Stimulated activated CD4-positive, alpha-beta T cell treated with anti-CD3 and anti-CD28 coated beads, Interleukin-12 subunit alpha, Interleukin-12 subunit beta, amount 100 ng/mL, for 4 hours (primary cell): ENCODE measurements around the gene DACH1.
"Not testable (repeated sequence)": the region's sequence is repeated elsewhere in the genome, so short reads cannot be mapped to it uniquely, and the experiment has no call there.

Source experiments
- DNase-seq: peaks from one replicate; pipeline ENCODE4 v3.0.0-alpha.2; 2020

The DACH1 gene

GRCh38 chr13:71827241-71827640 lies 39.8 kb downstream of the DACH1 start:
- no peak for DNase-seq

DNA sequence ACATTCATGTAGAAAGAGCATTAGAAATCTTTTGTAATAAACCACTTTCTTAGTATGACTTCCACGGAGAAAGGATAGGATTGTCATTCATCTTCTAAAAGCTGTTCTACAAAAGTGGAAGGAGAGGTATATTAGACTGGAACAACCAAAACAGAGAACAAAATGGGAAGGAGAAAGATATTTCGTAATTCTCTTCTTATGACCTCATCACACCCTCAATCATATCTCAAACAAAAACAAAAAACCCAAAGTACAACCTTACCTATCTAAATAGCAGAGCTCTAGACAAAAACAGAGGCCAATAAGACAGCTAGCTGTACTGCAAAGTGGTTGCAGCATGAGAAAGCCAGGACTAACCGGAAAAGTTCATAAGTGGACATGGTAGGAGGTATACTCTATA lies 46.3 kb downstream of the DACH1 start:
- DNase-seq = no peak

DNA sequence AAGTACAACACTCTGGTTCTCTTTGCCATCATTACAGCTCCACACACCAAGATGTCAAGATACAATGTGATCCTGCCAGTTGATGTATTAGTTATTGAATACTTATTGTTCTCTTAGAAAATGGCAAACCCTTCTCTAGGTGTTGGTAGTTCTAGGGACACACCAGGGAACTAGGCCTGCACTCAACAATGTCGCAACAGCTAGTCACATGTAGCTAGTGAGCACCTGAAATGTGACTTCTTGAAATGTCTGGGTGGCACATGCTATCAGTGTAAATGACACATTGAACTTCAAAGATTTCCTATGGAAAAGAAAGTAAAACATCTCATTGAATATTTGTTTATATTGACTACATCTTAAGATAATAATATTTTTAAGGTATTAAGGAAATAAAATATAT lies 49.7 kb downstream of the DACH1 start:
- no peak for DNase-seq

DNA sequence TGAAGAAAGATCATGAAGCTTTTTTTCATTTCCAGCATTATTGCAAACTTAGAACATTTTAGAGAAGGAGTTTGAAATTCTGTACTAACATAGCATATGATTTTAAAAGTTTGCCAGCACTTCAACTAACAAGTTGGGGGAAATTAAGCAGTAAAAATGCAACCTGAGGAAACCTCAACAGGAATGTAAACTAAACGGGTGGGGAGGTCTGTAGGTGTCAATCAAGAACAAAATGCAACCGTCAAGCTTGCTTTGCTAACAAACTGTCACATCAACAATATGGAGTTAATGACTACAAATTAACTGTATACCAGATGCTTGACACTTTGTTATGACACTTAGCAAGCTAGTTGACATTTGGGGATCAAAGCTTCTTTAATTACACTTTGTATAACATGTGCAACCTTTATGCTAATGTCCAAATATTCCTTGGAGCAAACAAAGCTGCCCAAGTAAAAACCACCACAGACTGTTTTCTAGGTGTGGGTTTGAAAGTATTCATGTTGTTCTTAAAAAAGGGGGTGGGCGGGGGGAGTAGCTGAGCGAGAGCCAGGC lies 52.1 kb downstream of the DACH1 start:
- DNase-seq = no peak

DNA sequence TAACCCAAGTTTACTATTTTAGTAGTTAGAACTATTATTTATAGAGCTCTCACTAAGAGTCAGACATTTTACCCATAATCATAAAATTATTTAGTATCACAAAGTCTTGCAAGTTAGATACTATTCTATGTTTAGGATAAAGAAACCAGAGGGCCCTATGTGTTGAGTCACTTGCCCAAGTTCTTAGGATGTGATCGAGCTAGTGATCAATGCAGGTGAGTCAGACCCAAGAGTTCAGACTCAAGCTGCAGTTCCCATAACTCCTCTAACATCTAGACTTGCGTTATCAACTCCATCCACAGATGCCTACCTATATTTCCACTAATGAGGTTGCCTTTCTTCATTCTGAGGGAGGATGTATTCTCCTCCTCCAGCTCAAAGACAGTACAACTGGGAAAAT lies 53.8 kb downstream of the DACH1 start:
- DNase-seq = no peak

DNA sequence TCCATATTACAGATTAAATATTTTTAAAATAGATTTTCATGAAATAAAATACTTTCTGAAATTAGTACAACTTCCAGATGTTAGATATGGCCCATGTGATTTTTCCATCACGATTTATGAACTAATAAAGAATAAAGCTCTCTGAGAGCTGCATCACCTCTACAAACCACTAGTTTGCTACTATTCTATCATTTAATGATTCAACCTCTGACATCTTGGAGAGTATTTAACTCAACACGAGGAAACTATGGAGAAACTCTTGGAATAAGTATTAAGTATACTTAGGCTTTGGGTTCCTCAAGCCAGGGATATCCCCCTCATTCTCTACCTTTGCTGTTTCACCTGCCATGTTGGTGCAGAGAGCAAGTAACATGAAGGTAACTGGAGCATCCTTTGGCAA lies 55.7 kb downstream of the DACH1 start:
- no peak for DNase-seq

DNA sequence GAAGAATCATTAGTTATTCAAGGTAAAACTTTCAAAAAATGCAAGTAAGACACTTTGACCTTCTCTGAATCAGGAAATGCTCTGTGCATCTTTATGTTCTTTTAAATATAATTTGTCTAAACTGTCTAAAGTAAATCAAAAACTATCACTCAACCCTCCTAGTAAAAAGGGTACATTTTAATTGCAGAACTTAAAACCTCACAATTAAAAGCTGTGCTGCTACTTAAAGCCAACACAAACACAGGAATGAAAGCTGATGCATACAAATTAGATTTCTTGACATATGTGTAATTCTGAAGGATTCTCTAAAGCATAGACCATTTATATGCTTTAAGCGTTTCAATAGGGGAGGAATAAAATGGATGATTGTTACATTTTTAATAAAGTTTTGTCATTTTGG lies 58.3 kb downstream of the DACH1 start:
- no peak for DNase-seq

DNA sequence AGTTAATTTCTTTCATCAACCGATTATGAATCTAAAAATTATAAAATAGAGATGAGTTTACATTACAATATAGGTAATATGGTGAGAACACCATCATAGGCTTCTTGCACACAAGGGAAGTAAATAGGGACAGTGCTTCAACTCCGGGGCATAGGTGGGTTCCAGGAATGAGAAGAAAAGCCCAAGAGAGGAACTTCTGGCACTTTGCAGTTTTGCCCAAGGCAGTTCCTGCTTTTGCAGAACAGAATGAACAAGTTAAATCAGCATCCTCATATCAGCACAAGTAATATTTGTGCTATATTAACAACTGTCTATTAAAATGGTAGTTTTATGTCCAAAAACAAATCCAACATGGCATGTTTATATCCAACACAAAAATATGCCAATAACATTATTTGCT lies 60.1 kb downstream of the DACH1 start:
- no peak for DNase-seq

DNA sequence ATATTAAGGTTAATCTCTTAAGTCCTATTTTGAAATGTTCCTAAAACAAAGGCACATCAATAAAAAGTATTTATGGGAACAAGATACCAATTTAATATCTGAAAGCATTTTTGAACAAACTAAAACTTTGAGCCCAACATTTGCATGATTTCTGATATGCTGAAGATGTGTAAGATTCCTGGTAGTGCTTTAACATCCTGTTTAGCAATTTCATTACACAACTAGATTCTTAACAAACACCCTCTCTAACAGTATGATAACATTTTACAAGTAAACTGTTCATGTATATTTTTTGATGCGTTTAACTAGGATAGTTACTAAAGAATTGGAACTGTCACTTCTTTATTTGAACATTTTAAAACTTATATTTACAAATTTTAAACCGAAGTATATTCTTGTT lies 63.9 kb downstream of the DACH1 start:
- DNase-seq = no peak

DNA sequence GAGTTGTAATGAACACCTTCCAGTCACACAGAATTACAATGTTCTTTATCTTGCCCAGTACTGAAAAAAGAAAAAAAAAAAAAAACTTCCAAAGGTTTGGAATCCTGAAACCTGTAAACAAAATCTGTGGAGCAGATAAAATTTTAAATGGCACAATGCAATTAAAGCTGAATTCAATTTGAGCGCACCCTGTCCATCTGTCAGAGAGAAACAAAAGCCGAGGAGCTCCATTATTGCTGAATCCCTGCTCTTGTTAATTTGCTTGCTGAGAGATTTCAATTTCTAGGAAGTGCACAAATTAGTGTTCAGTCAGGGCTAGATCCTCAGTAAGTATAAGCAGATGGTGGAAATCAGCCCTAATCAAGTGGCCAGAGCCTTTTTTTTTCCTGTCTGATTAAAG lies 65.2 kb downstream of the DACH1 start:
- DNase-seq = no peak

DNA sequence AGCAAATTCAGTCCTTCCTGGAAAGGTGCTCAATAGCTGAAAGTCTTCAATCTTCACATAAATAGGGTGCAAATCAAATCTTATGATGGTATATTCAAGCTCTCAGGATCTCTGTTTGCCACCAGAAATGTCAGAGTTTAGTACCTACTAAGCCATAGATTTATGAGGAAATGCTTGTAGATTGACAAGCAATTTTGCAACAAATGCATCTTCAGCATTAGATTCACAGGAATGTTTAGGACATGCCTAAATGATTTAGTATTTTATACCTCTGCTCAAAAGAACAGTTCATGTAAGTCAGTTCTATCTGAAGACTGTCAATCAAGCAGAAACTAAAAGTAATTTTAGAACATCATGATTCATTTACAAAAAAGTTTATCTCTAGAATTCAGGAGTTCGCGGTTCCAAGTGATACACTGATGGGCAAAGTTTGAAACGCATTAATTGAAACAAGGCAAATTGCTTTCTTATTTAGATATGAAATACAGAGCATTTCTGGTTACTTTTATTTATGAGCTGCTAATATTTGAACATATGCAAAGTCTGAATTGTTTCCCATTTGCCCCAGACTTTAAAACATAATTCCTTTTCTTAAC lies 65.7 kb downstream of the DACH1 start:
- DNase-seq = no peak

- no peak for DNase-seq
Observed at GRCh38 chr13:71799324-71799723, 67.7 kb downstream of the DACH1 start.

DNA sequence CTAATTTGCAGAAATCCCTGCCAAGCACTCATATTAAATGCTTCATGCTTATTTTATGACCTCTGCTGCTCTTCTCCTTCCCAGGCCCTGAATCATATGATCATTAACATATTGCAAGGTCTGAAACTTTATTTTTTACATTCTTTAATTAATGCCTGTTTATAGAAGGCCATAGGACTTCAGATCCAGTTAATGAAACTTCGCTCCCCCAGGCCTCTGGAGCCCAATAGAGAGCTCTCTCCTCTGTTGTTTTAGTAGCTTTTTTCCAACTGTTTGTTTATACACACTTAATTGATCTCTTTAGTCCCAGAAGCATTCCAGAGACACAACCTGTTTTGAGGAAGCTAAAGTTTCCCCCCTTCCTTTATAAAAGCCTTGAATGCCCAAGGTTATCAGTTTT lies 68.3 kb downstream of the DACH1 start:
- no peak for DNase-seq

DNA sequence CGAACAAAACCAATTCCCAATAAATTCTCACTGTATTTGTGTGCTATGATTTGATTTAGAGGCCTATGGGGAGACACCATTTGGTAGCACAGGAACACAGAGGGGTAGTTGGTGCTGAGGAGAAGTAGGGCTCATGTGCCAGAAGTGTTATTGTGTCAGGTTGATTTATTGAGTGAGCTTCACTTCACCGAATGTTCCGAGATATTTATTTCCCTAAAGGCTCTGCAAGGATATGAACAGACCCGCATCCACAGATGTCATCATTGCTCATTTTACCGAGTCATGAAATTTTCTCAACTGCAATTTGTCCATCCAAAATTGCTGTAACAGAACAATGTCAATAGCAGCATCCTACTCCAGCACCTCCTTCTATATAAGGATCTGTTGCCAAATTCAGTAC lies 69.5 kb downstream of the DACH1 start:
- no peak for DNase-seq

- no peak for DNase-seq
Observed at GRCh38 chr13:71789693-71790329, 77.2 kb downstream of the DACH1 start.

GRCh38 chr13:71789037-71789436 lies 78.0 kb downstream of the DACH1 start:
- no peak for DNase-seq

- no peak for DNase-seq
Observed at GRCh38 chr13:71787414-71787813, 79.6 kb downstream of the DACH1 start.

DNA sequence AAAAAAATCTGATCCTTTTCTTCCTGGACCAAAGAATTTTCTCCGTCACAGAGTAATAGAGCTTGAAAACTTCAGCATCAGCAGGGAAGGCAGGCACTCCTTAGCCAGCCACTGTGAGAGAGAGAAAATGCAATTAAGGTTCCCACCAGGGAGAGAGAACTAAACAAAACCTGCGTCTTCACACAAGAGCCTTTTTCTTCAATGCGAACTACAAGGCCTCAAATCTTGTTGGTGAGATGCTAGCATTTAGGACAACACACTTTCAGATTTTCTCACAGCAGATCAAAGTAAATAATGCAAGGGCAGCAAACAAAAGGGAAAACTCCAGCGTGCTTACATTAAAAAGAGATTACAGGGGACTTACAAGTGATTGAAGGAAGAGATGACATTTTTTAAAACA lies 80.1 kb downstream of the DACH1 start:
- DNase-seq = no peak

DNA sequence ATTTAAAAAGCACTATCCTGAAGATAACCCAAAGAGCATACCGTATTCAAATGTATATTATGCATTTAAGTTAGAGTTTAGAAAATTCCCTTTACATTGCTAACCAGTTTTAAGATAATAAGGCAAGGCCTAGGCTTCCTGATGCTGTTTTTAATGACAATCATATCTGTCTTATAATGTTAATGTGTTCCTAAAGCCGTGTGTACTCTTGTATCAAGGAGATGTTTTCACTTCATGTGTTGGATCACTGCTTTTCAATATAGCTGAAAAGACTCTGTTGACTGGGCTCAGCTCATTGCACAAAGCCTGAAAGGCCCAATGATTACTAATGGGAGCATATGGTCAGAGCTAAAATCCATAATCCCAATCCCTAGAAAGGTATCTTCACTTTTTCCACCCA lies 81.6 kb downstream of the DACH1 start:
- DNase-seq = no peak

GRCh38 chr13:71780546-71780945 lies 86.5 kb downstream of the DACH1 start:
- DNase-seq = no peak

GRCh38 chr13:71778998-71779397 lies 88.0 kb downstream of the DACH1 start:
- not testable (repeated sequence) for DNase-seq

DNA sequence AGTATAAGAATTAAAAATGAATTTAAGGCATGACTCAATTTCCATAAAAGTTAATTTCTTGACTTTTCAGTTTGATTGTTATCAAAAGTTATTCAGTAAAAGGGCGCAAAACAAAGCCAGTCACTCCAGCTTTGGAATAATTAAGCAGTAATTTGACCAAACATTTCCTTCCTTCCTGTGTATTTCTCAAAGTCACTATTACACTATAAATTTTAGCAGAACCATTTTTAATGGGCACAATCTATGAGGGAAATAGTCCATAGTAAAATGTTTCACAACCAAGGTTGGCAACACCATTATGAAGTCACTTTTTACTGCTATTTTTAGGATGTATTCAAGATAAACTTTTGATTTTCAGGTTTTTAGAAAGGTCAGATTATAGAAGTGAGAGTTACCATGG lies 91.0 kb downstream of the DACH1 start:
- no peak for DNase-seq

- no peak for DNase-seq
Observed at GRCh38 chr13:71774863-71775262, 92.1 kb downstream of the DACH1 start.

DNA sequence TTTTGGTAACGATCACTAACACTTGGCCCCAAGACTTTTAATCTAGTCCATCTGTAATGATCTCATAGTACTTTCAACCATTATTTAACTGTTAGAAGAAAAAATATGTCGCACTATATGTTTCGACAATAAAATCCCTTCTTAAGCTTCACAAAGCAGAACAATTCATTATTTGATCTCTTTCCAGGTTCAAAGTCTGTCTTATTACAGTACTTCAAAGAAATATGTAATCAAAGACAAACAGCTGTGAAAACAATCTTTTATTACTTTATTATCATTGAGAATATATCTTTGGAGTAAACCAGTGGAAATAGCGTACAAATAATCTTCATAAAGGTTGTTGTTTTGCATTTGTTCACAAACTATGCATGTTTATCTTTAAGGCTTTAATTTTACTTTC lies 93.5 kb downstream of the DACH1 start:
- DNase-seq = no peak

- no peak for DNase-seq
Observed at GRCh38 chr13:71772361-71772760, 94.6 kb downstream of the DACH1 start.
